GM23338 (cell line): Measurements from ENCODE around the gene IGSF8. TPM values are rescaled to one million over a fixed set of nuclear protein-coding genes. Genes with fewer than 3 reads are reported as not detected.

ENCODE experiments used
- ATAC-seq: fragments of 200-7000 bp; cut with Tn5 transposase; 3 replicates; pipeline ENCODE4 v1.9.1; 2020
- DNase-seq: peaks from one replicate; pipeline ENCODE4 v3.0.0-alpha.2; 2015; ENCODE audit warnings: low spot score
- H2AFZ ChIP-seq: fragments of 200-600 bp; sonication (generic); 2 replicates; pipeline ENCODE4 v1.8.0; 2016; ENCODE audit warnings: antibody characterized with exemption, mild to moderate bottlenecking, moderate library complexity
- H3F3A ChIP-seq: fragments of 200-600 bp; sonication (generic); replicated peaks from 2 replicates; pipeline ENCODE4 v1.8.0; 2017; ENCODE audit warnings: antibody characterized with exemption, mixed run types, low read depth
- H3K27ac ChIP-seq: fragments of 200-600 bp; sonication (generic); 2 replicates; pipeline ENCODE4 v1.6.1; 2016; ENCODE audit warnings: low read depth
- H3K27me3 ChIP-seq: fragments of 200-600 bp; sonication (generic); 2 replicates; pipeline ENCODE4 v1.8.0; 2016; ENCODE audit warnings: mild to moderate bottlenecking, mixed run types, moderate library complexity; ENCODE audit not compliant: insufficient read depth
- H3K36me3 ChIP-seq: fragments of 200-600 bp; sonication (generic); 2 replicates; pipeline ENCODE4 v1.8.0; 2016; ENCODE audit warnings: mild to moderate bottlenecking; ENCODE audit not compliant: insufficient read depth
- H3K4me1 ChIP-seq: fragments of 200-600 bp; sonication (generic); 2 replicates; pipeline ENCODE4 v1.8.0; 2016; ENCODE audit warnings: mild to moderate bottlenecking, moderate library complexity; ENCODE audit not compliant: insufficient read depth
- H3K4me2 ChIP-seq: fragments of 200-600 bp; sonication (generic); 2 replicates; pipeline ENCODE4 v1.7.1; 2017; ENCODE audit warnings: mixed run types
- H3K4me3 ChIP-seq: fragments of 200-600 bp; sonication (generic); 2 replicates; pipeline ENCODE4 v1.6.1; 2016; ENCODE audit warnings: mixed run types
- H3K79me2 ChIP-seq: fragments of 200-600 bp; sonication (generic); replicated peaks from 2 replicates; pipeline ENCODE4 v1.8.0; 2017; ENCODE audit warnings: mild to moderate bottlenecking; ENCODE audit not compliant: insufficient read depth
- H3K9me2 ChIP-seq: fragments of 200-600 bp; sonication (generic); 2 replicates; pipeline ENCODE4 v1.8.0; 2017; ENCODE audit not compliant: insufficient read depth
- H4K20me1 ChIP-seq: fragments of 200-600 bp; sonication (generic); replicated peaks from 2 replicates; pipeline ENCODE4 v1.8.0; 2017; ENCODE audit warnings: mild to moderate bottlenecking; ENCODE audit not compliant: insufficient read depth
- H3K27ac Mint-ChIP-seq: 2 replicates; pipeline ENCODE4 v1.8.0; 2020; ENCODE audit warnings: inconsistent platforms, mild to moderate bottlenecking, moderate library complexity, mixed read lengths
- H3K27me3 Mint-ChIP-seq: 3 replicates; pipeline ENCODE4 v1.8.0; 2022; ENCODE audit warnings: low read depth, mild to moderate bottlenecking, moderate library complexity, mixed read lengths, inconsistent platforms; ENCODE audit not compliant: insufficient read depth, poor library complexity
- H3K36me3 Mint-ChIP-seq: 3 replicates; pipeline ENCODE4 v1.8.0; 2021; ENCODE audit warnings: low read depth, mild to moderate bottlenecking, inconsistent platforms, moderate library complexity, mixed read lengths
- H3K4me1 Mint-ChIP-seq: 3 replicates; pipeline ENCODE4 v1.8.0; 2020; ENCODE audit warnings: mild to moderate bottlenecking, inconsistent platforms, mixed read lengths
- H3K4me3 Mint-ChIP-seq: 3 replicates; pipeline ENCODE4 v1.8.0; 2021; ENCODE audit warnings: moderate library complexity, mild to moderate bottlenecking, inconsistent platforms, mixed read lengths
- H3K9me3 Mint-ChIP-seq: 3 replicates; pipeline ENCODE4 v1.8.0; 2020; ENCODE audit warnings: moderate library complexity, mild to moderate bottlenecking, inconsistent platforms, mixed read lengths
- CREB1 ChIP-seq: fragments of 250-450 bp; sonication (Bioruptor Pico); IDR thresholded peaks from 2 replicates; pipeline ENCODE4 v1.5.0; 2020; ENCODE audit warnings: low read depth, mild to moderate bottlenecking, moderate library complexity
- JUNB ChIP-seq: IDR thresholded peaks from one replicate; pipeline ENCODE4 v1.6.1; 2016; ENCODE audit warnings: antibody characterized with exemption; ENCODE audit not compliant: unreplicated experiment
- NANOG ChIP-seq: IDR thresholded peaks from 2 replicates; pipeline ENCODE4 v1.6.1; 2016; ENCODE audit warnings: antibody characterized with exemption, borderline replicate concordance
- POLR2AphosphoS5 ChIP-seq: IDR thresholded peaks from 2 replicates; pipeline ENCODE4 v1.6.1; 2016; ENCODE audit warnings: antibody characterized with exemption, low read depth
- REST ChIP-seq: IDR thresholded peaks from one replicate; pipeline ENCODE4 v1.6.1; 2018; ENCODE audit warnings: antibody characterized with exemption; ENCODE audit not compliant: unreplicated experiment
- ZNF114 ChIP-seq: fragments of 250-450 bp; sonication (Bioruptor Pico); IDR thresholded peaks from 2 replicates; pipeline ENCODE4 v1.5.0; 2020; ENCODE audit warnings: mild to moderate bottlenecking, moderate library complexity
- polyA plus RNA-seq: library from polyadenylated mRNA; unstranded; fragments of >200 nt; fragmentation: Nextera tagmentation; extraction: Ambion mirVana; gene quantifications from 2 replicates; pipeline ENCODE4 v1.2.1, GENCODE V29; 2016
- total RNA-seq: library from RNA; depleted of rRNA; stranded (reverse); fragments of >200 nt; shearing (Covaris generic); gene quantifications from 2 replicates; pipeline ENCODE4 v1.2.3, GENCODE V29; 2014
- TF ChIP-seq, protein P1 (sequence below), 2 experiments: fragments of 200-600 bp in 1 of 2; sonication (generic) in 1 of 2; conservative IDR thresholded peaks; 2 replicates each; pipeline versions ENCODE4 v1.5.1 to v1.6.1; 2016 to 2017; ENCODE audit warnings: antibody characterized with exemption in 2 of 2, low read depth in 2 of 2, mild to moderate bottlenecking in 2 of 2, moderate library complexity in 1 of 2

IGSF8 gene
- total and polyA plus RNA-seq, 2 experiments from 2014 or later, result 38.4 to 120 TPM

DNA sequence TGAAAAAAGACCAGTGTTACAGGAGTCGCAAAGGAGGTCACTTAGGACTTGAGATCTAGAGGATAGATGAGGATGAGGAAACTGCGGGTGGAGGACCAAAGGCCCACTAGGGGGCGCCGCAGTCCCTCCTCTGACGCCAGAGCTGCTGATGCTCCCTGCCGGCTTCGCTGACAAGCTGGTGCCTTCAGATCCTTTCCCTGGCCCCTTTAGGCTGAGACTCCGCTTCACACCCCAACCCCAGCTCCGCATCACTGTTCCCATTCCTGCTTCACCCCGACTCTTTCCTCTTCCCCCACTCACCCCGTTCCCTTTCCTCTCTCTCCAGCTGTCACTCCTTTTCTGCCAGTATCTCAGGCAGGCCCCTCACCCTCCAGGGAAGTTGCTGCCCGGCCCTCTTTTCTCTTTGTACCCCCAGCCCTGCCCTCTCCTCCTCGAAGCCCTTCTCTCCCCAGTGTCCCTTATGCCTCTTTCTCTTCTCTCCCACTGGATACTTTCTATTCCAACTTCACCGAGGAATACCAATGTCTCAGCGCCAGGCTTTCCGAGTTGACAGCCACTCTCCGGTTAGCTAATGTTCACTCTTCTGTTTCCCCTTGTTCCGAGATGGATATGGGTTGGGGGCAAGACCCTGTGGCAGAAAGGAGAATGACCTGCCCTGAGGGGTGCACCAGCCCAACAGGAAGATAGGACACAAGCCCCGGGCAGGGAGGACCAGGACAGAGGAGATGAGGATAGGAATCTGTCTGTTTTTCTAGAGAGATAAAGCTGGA is 12.5 kb downstream of the IGSF8 start:
- Mint-ChIP-seq H3K27me3 (peaks cover 44% of the 10 kb centered on the region), H3K27ac (no peak overlapping the region), H3K9me3 (no peaks in the 10 kb centered on the region; the same call in 2 of the 3 replicates), H3K36me3 (peaks cover 15% of the 10 kb centered on the region), H3K4me3 (no peak overlapping the region; the same call in 2 of the 3 replicates), H3K4me1 (peaks cover 17% of the 10 kb centered on the region)
- DNase-seq, result peak; percentile 97
- Histone ChIP-seq H3K27ac (no peak overlapping the region), H3K4me2 (0 out of 2 replicates have a peak overlapping the region, but pooled peaks have one; percentile 8), H3K4me3 (no peak overlapping the region), H3K36me3 (no peaks in the 10 kb centered on the region), H4K20me1 (no peaks in the 10 kb centered on the region; the same call in 1 of the 2 replicates), H3K9me2 (no peaks in the 10 kb centered on the region), H3F3A (peaks cover 5% of the 10 kb centered on the region), H3K4me1 (no peaks in the 10 kb centered on the region), H3K27me3 (peaks cover 42% of the 10 kb centered on the region), H3K79me2 (no peaks in the 10 kb centered on the region), H2AFZ (no peak overlapping the region)
- TF ChIP-seq, protein P1, sequence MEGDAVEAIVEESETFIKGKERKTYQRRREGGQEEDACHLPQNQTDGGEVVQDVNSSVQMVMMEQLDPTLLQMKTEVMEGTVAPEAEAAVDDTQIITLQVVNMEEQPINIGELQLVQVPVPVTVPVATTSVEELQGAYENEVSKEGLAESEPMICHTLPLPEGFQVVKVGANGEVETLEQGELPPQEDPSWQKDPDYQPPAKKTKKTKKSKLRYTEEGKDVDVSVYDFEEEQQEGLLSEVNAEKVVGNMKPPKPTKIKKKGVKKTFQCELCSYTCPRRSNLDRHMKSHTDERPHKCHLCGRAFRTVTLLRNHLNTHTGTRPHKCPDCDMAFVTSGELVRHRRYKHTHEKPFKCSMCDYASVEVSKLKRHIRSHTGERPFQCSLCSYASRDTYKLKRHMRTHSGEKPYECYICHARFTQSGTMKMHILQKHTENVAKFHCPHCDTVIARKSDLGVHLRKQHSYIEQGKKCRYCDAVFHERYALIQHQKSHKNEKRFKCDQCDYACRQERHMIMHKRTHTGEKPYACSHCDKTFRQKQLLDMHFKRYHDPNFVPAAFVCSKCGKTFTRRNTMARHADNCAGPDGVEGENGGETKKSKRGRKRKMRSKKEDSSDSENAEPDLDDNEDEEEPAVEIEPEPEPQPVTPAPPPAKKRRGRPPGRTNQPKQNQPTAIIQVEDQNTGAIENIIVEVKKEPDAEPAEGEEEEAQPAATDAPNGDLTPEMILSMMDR (conservative IDR thresholded peaks at IDR 0.05; ENCODE audit: low read depth in 2 of 2), result peak; percentile 81 to 93
- TF ChIP-seq CREB1 (CRISPR knock-in tag) (peak; percentile 87), POLR2AphosphoS5 (no peak)
- peak; percentile 74 for ATAC-seq

- peaks cover 12% of the 10 kb centered on the region for H3K36me3 Mint-ChIP-seq
- H3K27me3 Mint-ChIP-seq, result peaks cover 44% of the 10 kb centered on the region
- H3F3A ChIP-seq, result peaks cover 5% of the 10 kb centered on the region
- H3K36me3 ChIP-seq, result no peaks in the 10 kb centered on the region
- H3K27ac Mint-ChIP-seq, result no peak overlapping the region
- H3K4me2 ChIP-seq, result no peak overlapping the region
- H3K4me3 Mint-ChIP-seq, result no peak overlapping the region
- H3K4me1 ChIP-seq, result no peaks in the 10 kb centered on the region
- no peaks in the 10 kb centered on the region; the same call in 2 of the 3 replicates for H3K9me3 Mint-ChIP-seq
- H4K20me1 ChIP-seq, result no peaks in the 10 kb centered on the region; the same call in 1 of the 2 replicates
- no peaks in the 10 kb centered on the region for H3K79me2 ChIP-seq
- H3K9me2 ChIP-seq, result no peaks in the 10 kb centered on the region
- H3K4me1 Mint-ChIP-seq, result peaks cover 17% of the 10 kb centered on the region
- DNase-seq, result no peak
- H2AFZ ChIP-seq, result no peak overlapping the region
- no peak overlapping the region for H3K27ac ChIP-seq
- peaks cover 53% of the 10 kb centered on the region for H3K27me3 ChIP-seq
- no peak overlapping the region for H3K4me3 ChIP-seq
- ATAC-seq, result no peak
- TF ChIP-seq ZNF114 (CRISPR knock-in tag), result no peak
- no peak for TF ChIP-seq REST
- TF ChIP-seq, protein P1 (conservative IDR thresholded peaks at IDR 0.05; ENCODE audit: low read depth in 2 of 2), result no peak
- TF ChIP-seq JUNB, result no peak
- no peak for TF ChIP-seq NANOG
- no peak for TF ChIP-seq POLR2AphosphoS5
Observed at GRCh38 chr1:160084771-160085321, 13.6 kb downstream of the IGSF8 start.
